Neural progenitor cell (in vitro differentiated cells): ENCODE measurements around the gene PLPP3.

Experiments used
- EZH2 ChIP-seq: fragments of 200-600 bp; sonication (generic); IDR thresholded peaks from 2 replicates; pipeline ENCODE4 v1.6.1; 2017; ENCODE audit warnings: antibody characterized with exemption, mild to moderate bottlenecking, moderate library complexity
- EZH2phosphoT487 ChIP-seq: fragments of 200-600 bp; sonication (generic); IDR thresholded peaks from 2 replicates; pipeline ENCODE4 v1.6.1; 2017; ENCODE audit warnings: antibody characterized with exemption
- TF ChIP-seq, protein P1 (sequence below): fragments of 200-600 bp; sonication (generic); IDR thresholded peaks from 2 replicates; pipeline ENCODE4 v1.5.1; 2017; ENCODE audit warnings: antibody characterized with exemption, mild to moderate bottlenecking

DNA sequence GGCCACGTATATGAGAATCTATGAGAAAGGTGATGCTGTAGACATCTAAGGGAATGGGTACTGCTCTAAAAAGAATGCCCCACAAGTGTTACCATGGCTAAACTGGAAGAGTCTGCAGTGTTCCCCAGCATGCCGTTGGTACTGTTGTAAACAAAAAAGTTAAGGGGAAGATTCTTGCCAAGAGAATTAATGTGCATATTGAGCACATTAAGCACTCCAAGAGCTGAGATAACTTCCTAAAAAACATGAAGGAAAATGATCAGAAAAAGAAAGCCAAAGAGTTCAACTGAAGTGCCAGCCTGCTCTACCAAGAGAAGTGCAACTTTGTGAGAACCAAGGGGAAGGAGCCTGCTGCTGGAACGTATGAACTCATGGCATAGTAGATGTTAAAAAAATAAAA, 40.8 kb downstream of the PLPP3 start:
- TF ChIP-seq EZH2 (no peak), EZH2phosphoT487 (no peak)
- TF ChIP-seq, protein P1, sequence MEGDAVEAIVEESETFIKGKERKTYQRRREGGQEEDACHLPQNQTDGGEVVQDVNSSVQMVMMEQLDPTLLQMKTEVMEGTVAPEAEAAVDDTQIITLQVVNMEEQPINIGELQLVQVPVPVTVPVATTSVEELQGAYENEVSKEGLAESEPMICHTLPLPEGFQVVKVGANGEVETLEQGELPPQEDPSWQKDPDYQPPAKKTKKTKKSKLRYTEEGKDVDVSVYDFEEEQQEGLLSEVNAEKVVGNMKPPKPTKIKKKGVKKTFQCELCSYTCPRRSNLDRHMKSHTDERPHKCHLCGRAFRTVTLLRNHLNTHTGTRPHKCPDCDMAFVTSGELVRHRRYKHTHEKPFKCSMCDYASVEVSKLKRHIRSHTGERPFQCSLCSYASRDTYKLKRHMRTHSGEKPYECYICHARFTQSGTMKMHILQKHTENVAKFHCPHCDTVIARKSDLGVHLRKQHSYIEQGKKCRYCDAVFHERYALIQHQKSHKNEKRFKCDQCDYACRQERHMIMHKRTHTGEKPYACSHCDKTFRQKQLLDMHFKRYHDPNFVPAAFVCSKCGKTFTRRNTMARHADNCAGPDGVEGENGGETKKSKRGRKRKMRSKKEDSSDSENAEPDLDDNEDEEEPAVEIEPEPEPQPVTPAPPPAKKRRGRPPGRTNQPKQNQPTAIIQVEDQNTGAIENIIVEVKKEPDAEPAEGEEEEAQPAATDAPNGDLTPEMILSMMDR: no peak
